GM10266 (cell line): ENCODE measurements around the gene SIRPA.

Experiments
- DNase-seq: peaks from one replicate; pipeline ENCODE4 v3.0.0; 2012; ENCODE audit errors: extremely low spot score
- TF ChIP-seq, protein P1 (sequence below): IDR thresholded peaks from 2 replicates; pipeline ENCODE4 v1.5.1; 2012; ENCODE audit warnings: mild to moderate bottlenecking, low read depth; ENCODE audit not compliant: control insufficient read depth, insufficient read depth; ENCODE audit errors: missing control alignments

Gene SIRPA

DNA sequence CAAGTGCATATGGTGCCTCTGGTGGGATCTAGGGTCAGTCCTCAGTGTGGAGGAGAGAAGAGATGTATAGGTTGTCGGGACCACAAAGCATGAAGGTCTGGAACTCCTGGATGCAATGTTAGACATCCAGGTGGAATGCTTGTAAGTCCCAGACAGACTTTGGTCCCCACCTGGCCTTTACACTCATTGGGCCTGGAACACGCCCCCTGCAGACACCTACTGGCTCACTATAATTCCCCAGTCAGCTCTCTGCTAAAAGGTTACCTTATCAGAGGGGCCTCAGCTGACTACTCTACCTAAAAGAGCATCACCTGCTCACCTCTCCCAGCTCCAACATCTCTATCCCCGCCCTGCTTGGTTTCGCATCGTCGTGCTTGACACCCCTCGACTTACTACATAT lies 41.7 kb upstream of the SIRPA start:
- DNase-seq, result no peak
- TF ChIP-seq, protein P1, sequence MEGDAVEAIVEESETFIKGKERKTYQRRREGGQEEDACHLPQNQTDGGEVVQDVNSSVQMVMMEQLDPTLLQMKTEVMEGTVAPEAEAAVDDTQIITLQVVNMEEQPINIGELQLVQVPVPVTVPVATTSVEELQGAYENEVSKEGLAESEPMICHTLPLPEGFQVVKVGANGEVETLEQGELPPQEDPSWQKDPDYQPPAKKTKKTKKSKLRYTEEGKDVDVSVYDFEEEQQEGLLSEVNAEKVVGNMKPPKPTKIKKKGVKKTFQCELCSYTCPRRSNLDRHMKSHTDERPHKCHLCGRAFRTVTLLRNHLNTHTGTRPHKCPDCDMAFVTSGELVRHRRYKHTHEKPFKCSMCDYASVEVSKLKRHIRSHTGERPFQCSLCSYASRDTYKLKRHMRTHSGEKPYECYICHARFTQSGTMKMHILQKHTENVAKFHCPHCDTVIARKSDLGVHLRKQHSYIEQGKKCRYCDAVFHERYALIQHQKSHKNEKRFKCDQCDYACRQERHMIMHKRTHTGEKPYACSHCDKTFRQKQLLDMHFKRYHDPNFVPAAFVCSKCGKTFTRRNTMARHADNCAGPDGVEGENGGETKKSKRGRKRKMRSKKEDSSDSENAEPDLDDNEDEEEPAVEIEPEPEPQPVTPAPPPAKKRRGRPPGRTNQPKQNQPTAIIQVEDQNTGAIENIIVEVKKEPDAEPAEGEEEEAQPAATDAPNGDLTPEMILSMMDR, result no peak

DNA sequence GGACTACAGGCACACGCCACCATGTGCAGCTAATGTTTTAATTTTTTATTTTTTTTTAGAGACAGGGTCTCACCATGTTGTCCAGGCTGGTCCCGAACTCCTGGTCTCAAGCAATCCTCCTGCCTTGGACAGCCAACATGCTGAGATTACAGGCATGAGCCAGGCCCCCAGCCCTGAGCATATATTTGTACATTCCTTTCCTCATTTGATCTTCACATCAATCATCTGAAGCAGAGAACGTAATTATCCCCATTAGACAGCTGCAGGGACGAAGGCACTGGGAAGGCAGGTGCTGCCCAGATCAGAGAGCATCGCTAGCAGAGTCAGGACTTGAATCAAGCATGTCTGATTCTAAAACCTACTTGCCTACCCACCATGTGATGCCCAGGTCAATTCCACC lies 41.0 kb upstream of the SIRPA start:
- no peak for DNase-seq

DNA sequence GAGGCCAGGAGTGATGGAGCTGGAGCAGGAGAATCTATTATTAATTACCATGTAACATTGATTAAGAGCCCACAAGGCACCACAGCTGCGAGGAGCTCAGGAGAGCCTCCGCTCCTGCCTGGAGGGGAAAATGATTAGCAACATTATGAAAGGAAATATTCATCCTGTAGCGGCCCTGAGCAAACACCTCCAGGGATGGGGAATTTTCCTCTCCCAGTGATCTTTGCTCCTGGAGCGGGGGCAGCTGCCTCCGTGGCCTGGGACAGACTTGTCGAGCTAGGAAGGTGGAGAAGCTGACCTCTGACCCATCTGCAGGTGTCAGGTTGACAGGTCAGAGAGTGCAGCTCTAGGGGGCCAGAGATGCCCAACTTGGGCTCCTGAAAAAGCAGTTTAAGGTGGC lies 40.1 kb upstream of the SIRPA start:
- DNase-seq, result no peak
- TF ChIP-seq, protein P1, result no peak

More for the DNA sequence above, 41.0 kb upstream of the SIRPA start:
- TF ChIP-seq, protein P1, result no peak

DNA sequence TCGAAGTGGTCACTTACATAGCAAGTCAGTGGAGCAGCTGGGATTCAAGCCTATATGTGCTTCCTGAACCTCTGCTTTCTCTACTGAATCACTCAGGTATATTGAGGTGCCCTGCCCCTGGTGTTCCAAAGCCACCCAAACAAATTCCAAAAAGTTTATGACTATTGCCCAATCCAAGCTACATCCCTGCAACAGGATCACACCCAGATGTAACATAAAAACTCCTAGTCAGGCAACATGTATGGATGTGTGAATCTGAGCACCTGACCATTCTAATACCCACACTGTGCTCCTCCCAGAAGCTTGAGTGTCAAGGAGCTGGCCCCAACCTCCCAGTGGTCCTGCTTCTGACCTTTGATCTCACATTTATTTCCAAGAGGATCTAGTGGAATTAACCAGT lies 39.5 kb upstream of the SIRPA start:
- TF ChIP-seq, protein P1, result no peak
- DNase-seq, result no peak

DNA sequence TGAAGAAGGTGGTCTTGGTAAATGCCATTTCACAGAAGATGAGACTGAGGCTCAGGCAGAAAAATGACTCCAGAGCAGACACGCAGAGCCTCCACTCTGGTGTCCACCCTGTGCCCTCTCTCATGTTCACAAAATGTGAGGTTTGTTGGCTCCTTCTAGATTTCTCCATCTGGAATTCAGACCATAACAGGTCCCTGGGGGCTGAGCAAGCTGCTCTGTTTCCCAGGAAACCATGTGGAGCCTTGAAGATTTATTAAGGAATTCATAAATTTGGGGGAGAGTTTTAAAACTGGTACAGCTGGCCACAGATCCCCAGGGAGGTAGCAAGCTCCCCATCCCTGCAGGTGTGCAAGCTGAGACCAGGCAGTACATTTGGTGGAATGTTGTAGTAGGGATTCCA lies 38.8 kb upstream of the SIRPA start:
- TF ChIP-seq, protein P1, result no peak
- DNase-seq, result no peak

DNA sequence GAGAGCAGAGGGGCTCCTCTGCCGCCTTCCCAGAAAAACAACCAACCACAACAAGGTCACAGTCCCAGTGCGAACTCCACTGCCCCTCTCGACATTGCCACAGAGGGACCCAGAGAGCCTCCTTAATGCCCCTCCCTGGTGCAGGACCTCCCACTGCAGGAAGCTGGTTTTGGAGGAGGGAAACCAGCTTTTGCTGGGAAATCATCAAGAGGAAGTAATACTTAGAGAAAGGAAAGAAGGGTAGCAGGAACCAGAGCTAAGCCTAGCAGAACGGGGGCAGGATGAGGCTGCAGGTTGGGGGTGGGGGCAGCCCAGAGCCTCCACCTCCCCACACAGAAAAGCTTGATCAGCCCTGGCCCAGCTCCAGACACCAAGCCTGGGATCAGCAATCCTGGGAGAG lies 37.7 kb upstream of the SIRPA start:
- no peak for DNase-seq
- TF ChIP-seq, protein P1, result no peak

DNA sequence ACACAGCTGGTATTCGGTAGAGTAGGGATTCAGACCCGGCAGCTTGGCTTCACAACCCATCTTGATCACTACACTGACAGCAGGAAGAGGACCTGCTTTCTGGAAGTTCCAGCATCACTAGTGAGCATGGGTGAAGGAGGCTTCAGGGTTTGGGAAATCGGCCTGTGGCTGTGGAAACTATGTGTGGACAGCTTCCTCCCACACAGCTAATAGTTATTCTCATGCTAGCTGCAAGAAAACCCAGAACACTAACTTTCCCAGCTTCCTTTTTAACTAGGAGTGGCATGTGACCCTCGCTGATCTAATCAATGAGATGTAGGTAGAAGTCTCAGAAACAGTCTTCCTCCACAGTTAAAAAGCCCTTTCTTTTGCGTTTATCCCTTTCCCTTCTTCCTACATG lies 36.3 kb upstream of the SIRPA start:
- TF ChIP-seq, protein P1, result no peak
- no peak for DNase-seq

DNA sequence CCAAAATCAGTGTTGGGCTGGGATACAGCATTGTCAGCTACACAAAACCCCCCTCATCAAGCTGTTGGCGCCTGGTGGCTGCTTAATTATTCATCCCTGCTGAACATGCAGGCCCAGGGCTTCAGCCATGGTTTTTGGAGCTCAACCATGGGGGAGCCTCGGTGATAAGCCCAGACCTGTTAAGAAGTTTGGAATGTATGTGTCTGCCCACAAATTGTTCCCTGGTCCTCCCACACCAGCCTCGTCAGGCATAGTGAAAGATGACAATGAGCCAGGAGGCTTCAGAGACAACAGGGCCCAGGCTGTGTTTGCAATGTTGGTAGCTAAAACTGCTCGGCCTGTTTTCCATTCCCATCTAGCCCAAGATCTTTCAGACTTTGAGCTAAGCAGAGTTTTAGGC lies 34.8 kb upstream of the SIRPA start:
- no peak for DNase-seq

More for the DNA sequence above, 34.8 kb upstream of the SIRPA start:
- TF ChIP-seq, protein P1, result no peak
